ENCODE results near the gene CCDC68. TPM values are rescaled to one million over a fixed set of nuclear protein-coding genes. Genes with fewer than 3 reads are reported as not detected.

Gene CCDC68
- total and polyA plus RNA-seq, 2 of the 13 experiments (the other 11 are each of a cell fraction or from before 2014, with no cell fraction given): 4.6 to 13.3 TPM

DNA sequence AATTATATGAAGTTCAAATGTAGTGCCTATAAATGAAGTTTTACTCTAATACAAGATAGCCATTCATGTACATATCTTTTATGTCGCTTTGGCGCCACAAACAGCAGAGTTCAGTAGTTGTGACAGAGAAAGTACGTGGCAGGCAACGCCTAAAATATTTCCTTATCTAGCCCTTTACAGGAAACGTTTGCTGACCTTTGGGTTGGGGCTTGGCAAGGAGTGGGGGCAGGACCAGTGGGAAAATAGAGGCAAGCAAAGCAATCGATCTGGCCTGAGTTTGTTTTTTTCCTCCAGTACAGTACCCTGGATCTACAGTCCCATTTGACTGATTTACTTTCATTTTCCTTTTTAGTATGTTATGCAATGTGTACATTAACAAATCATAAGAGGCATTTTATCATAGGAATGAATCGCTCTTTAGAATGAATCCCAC lies 13.1 kb downstream of the CCDC68 start (continued):
- TF ChIP-seq ZNF83 (CRISPR knock-in tag; IDR thresholded peaks at IDR 0.05; ENCODE audit: borderline replicate concordance) (no peak), CREM (IDR thresholded peaks at IDR 0.05) (peak; percentile 85), CREM (CRISPR knock-in tag; IDR thresholded peaks at IDR 0.05) (no peak), ZNF225 (CRISPR knock-in tag; IDR thresholded peaks at IDR 0.05) (no peak), ZSCAN21 (CRISPR knock-in tag; IDR thresholded peaks at IDR 0.05; ENCODE audit: borderline replicate concordance) (no peak), NFE2L2 (IDR thresholded peaks at IDR 0.05; ENCODE audit: low read length) (no peak), ZNF652 (CRISPR knock-in tag; IDR thresholded peaks at IDR 0.05; ENCODE audit: borderline replicate concordance, low read depth) (peak; percentile 54; the same call in 1 of the 2 replicates), ZNF121 (CRISPR knock-in tag; IDR thresholded peaks at IDR 0.05) (no peak), MTF1 (CRISPR knock-in tag; IDR thresholded peaks at IDR 0.05) (no peak), FOXA3 (CRISPR knock-in tag; IDR thresholded peaks at IDR 0.05) (peak; percentile 94), MED13 (CRISPR knock-in tag; IDR thresholded peaks at IDR 0.05) (no peak), ZNF780A (CRISPR knock-in tag; IDR thresholded peaks at IDR 0.05) (no peak), ZNF12 (CRISPR knock-in tag; IDR thresholded peaks at IDR 0.05) (peak; percentile 71; the same call in 1 of the 2 replicates), ZNF354B (CRISPR knock-in tag; IDR thresholded peaks at IDR 0.05) (no peak), U2AF1 (optimal IDR thresholded peaks at IDR 0.05; ENCODE audit: low read depth, low read length) (no peak), ZNF792 (CRISPR knock-in tag; IDR thresholded peaks at IDR 0.05) (peak; percentile 81), U2AF2 (IDR thresholded peaks at IDR 0.05; ENCODE audit: low read depth, low read length) (no peak), ZNF3 (CRISPR knock-in tag; IDR thresholded peaks at IDR 0.05) (no peak), POLR2AphosphoS2 (IDR thresholded peaks at IDR 0.05; ENCODE audit: low read depth, low read length) (no peak), ZBTB1 (CRISPR knock-in tag; IDR thresholded peaks at IDR 0.05; ENCODE audit: borderline replicate concordance) (no peak), THAP11 (CRISPR knock-in tag; IDR thresholded peaks at IDR 0.05) (peak; percentile 76)
- TF ChIP-seq, protein P1, sequence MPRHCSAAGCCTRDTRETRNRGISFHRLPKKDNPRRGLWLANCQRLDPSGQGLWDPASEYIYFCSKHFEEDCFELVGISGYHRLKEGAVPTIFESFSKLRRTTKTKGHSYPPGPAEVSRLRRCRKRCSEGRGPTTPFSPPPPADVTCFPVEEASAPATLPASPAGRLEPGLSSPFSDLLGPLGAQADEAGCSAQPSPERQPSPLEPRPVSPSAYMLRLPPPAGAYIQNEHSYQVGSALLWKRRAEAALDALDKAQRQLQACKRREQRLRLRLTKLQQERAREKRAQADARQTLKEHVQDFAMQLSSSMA (CRISPR knock-in tag; IDR thresholded peaks at IDR 0.05): no peak
- TF ChIP-seq, protein P2, sequence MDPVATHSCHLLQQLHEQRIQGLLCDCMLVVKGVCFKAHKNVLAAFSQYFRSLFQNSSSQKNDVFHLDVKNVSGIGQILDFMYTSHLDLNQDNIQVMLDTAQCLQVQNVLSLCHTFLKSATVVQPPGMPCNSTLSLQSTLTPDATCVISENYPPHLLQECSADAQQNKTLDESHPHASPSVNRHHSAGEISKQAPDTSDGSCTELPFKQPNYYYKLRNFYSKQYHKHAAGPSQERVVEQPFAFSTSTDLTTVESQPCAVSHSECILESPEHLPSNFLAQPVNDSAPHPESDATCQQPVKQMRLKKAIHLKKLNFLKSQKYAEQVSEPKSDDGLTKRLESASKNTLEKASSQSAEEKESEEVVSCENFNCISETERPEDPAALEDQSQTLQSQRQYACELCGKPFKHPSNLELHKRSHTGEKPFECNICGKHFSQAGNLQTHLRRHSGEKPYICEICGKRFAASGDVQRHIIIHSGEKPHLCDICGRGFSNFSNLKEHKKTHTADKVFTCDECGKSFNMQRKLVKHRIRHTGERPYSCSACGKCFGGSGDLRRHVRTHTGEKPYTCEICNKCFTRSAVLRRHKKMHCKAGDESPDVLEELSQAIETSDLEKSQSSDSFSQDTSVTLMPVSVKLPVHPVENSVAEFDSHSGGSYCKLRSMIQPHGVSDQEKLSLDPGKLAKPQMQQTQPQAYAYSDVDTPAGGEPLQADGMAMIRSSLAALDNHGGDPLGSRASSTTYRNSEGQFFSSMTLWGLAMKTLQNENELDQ (CRISPR knock-in tag; IDR thresholded peaks at IDR 0.05; ENCODE audit: borderline replicate concordance): no peak
- TF ChIP-seq, protein P3, sequence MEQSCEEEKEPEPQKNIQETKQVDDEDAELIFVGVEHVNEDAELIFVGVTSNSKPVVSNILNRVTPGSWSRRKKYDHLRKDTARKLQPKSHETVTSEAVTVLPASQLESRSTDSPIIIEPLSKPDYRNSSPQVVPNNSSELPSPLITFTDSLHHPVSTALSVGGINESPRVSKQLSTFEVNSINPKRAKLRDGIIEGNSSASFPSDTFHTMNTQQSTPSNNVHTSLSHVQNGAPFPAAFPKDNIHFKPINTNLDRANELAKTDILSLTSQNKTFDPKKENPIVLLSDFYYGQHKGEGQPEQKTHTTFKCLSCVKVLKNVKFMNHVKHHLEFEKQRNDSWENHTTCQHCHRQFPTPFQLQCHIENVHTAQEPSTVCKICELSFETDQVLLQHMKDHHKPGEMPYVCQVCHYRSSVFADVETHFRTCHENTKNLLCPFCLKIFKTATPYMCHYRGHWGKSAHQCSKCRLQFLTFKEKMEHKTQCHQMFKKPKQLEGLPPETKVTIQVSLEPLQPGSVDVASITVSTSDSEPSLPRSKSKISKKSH (CRISPR knock-in tag; IDR thresholded peaks at IDR 0.05; ENCODE audit: borderline replicate concordance): no peak
- TF ChIP-seq, protein P4, sequence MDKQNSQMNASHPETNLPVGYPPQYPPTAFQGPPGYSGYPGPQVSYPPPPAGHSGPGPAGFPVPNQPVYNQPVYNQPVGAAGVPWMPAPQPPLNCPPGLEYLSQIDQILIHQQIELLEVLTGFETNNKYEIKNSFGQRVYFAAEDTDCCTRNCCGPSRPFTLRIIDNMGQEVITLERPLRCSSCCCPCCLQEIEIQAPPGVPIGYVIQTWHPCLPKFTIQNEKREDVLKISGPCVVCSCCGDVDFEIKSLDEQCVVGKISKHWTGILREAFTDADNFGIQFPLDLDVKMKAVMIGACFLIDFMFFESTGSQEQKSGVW (CRISPR knock-in tag; IDR thresholded peaks at IDR 0.05; ENCODE audit: borderline replicate concordance): no peak
- TF ChIP-seq, protein P5, sequence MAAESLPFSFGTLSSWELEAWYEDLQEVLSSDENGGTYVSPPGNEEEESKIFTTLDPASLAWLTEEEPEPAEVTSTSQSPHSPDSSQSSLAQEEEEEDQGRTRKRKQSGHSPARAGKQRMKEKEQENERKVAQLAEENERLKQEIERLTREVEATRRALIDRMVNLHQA (CRISPR knock-in tag; IDR thresholded peaks at IDR 0.05): no peak
- TF ChIP-seq, protein P6, sequence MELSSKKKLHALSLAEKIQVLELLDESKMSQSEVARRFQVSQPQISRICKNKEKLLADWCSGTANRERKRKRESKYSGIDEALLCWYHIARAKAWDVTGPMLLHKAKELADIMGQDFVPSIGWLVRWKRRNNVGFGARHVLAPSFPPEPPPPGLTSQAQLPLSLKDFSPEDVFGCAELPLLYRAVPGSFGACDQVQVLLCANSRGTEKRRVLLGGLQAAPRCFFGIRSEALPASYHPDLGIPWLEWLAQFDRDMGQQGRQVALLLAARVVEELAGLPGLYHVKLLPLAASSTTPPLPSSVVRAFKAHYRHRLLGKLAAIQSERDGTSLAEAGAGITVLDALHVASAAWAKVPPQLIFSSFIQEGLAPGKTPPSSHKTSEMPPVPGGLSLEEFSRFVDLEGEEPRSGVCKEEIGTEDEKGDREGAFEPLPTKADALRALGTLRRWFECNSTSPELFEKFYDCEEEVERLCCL (CRISPR knock-in tag; IDR thresholded peaks at IDR 0.05; ENCODE audit: borderline replicate concordance): no peak

All from HepG2 (cell line).